ENCODE measurements around the gene NUCB1. TPM values are rescaled to one million over a fixed set of nuclear protein-coding genes. Genes with fewer than 3 reads are reported as not detected.

The NUCB1 gene
- total and polyA plus RNA-seq, 9 of the 15 experiments (the other 6 are each of a cell fraction or from before 2014, with no cell fraction given): 3.1 to 153 (median 71.7) TPM

GRCh38 chr19:48873476-48874302, 26.4 kb upstream of the NUCB1 start (continued):
- TF ChIP-seq HES1 (IDR thresholded peaks at IDR 0.05; ENCODE audit: low read depth) (peak; percentile 98), CHD1 (IDR thresholded peaks at IDR 0.05; ENCODE audit: low read length) (peak; percentile 96), HDAC8 (tag; IDR thresholded peaks at IDR 0.05) (no peak), ETS2 (tag; IDR thresholded peaks at IDR 0.05; ENCODE audit: borderline replicate concordance, poor library complexity, severe bottlenecking) (no peak), MTA3 (IDR thresholded peaks at IDR 0.05; ENCODE audit: borderline replicate concordance) (peak; percentile 92), ZNF23 (CRISPR knock-in tag; IDR thresholded peaks at IDR 0.05) (no peak; the same call in 1 of the 2 replicates), PHF21A (IDR thresholded peaks at IDR 0.05; ENCODE audit: borderline replicate concordance, low read depth) (peak; percentile 72; the same call in 1 of the 2 replicates), PML (IDR thresholded peaks at IDR 0.05; ENCODE audit: low read length) (peak; percentile 98), SMAD3 (CRISPR knock-in tag; conservative IDR thresholded peaks at IDR 0.05) (peak; percentile 72; the same call in 1 of the 2 replicates), CEBPB (tag; IDR thresholded peaks at IDR 0.05) (no peak), SAFB (IDR thresholded peaks at IDR 0.05; ENCODE audit: borderline replicate concordance, low read depth, low read length) (no peak), RBFOX2 (IDR thresholded peaks at IDR 0.05; ENCODE audit: low read depth, low read length) (peak; percentile 55), BCLAF1 (IDR thresholded peaks at IDR 0.05; ENCODE audit: borderline replicate concordance in 1 of 2, control insufficient read depth in 1 of 2, low read depth in 2 of 2, low read length in 1 of 2) (no peak; a peak in 1 of 4 replicates), ZKSCAN8 (CRISPR knock-in tag; IDR thresholded peaks at IDR 0.05) (peak; percentile 84; the same call in 1 of the 2 replicates), NKRF (IDR thresholded peaks at IDR 0.05; ENCODE audit: borderline replicate concordance) (peak; percentile 77; the same call in 1 of the 2 replicates), ZNF347 (CRISPR knock-in tag; IDR thresholded peaks at IDR 0.05; ENCODE audit: low read depth) (no peak), CBFA2T2 (conservative IDR thresholded peaks at IDR 0.05) (peak; percentile 100), TEAD4 (IDR thresholded peaks at IDR 0.05; ENCODE audit: low read length) (peak; percentile 99), TEAD4 (CRISPR knock-in tag; IDR thresholded peaks at IDR 0.05; ENCODE audit: borderline replicate concordance) (no peak), ZSCAN32 (CRISPR knock-in tag; IDR thresholded peaks at IDR 0.05) (no peak)
